Ishikawa (cell line): ENCODE measurements around the gene PER3.

Experiments used
- CEBPB ChIP-seq: IDR thresholded peaks from 2 replicates; pipeline ENCODE4 v1.6.1; 2012
- CREB1 ChIP-seq: IDR thresholded peaks from 2 replicates; pipeline ENCODE4 v1.6.1; 2012; ENCODE audit warnings: low read depth
- EGR1 ChIP-seq: IDR thresholded peaks from 2 replicates; pipeline ENCODE4 v1.6.1; 2012
- EP300 ChIP-seq: IDR thresholded peaks from 2 replicates; pipeline ENCODE4 v1.6.1; 2012; ENCODE audit warnings: borderline replicate concordance
- FOXM1 ChIP-seq: IDR thresholded peaks from 2 replicates; pipeline ENCODE4 v1.6.1; 2012; ENCODE audit warnings: low read depth, borderline replicate concordance
- MAX ChIP-seq: IDR thresholded peaks from 2 replicates; pipeline ENCODE4 v1.6.1; 2012
- NFIC ChIP-seq: IDR thresholded peaks from 2 replicates; pipeline ENCODE4 v1.6.1; 2012
- RAD21 ChIP-seq: IDR thresholded peaks from 2 replicates; pipeline ENCODE4 v1.6.1; 2012; ENCODE audit warnings: low read depth
- REST ChIP-seq: IDR thresholded peaks from 2 replicates; pipeline ENCODE4 v1.6.1; 2012; ENCODE audit warnings: low read depth, mild to moderate bottlenecking
- TAF1 ChIP-seq: IDR thresholded peaks from 2 replicates; pipeline ENCODE4 v1.6.1; 2012; ENCODE audit warnings: low read depth, mild to moderate bottlenecking
- TCF12 ChIP-seq: IDR thresholded peaks from 2 replicates; pipeline ENCODE4 v1.6.1; 2012; ENCODE audit warnings: low read depth
- TEAD4 ChIP-seq: IDR thresholded peaks from 2 replicates; pipeline ENCODE4 v1.6.1; 2012
- USF1 ChIP-seq: IDR thresholded peaks from 2 replicates; pipeline ENCODE4 v1.6.1; 2012
- YY1 ChIP-seq: IDR thresholded peaks from 2 replicates; pipeline ENCODE4 v1.6.1; 2012; ENCODE audit warnings: low read depth
- ZBTB7A ChIP-seq: IDR thresholded peaks from 2 replicates; pipeline ENCODE4 v1.6.1; 2012; ENCODE audit warnings: low read depth

The PER3 gene

GRCh38 chr1:7845761-7846160 is 61.7 kb downstream of the PER3 start:
- TF ChIP-seq TCF12 (no peak), CEBPB (no peak)

GRCh38 chr1:7846656-7847055 is 62.6 kb downstream of the PER3 start:
- TF ChIP-seq CREB1 (no peak), MAX (no peak), TAF1 (no peak), REST (no peak), ZBTB7A (no peak), YY1 (no peak), TCF12 (no peak), NFIC (no peak), EP300 (no peak), CEBPB (no peak), RAD21 (no peak), USF1 (no peak), FOXM1 (no peak), EGR1 (no peak)

GRCh38 chr1:7847599-7847998 is 63.5 kb downstream of the PER3 start:
- TF ChIP-seq CEBPB (no peak), REST (no peak), EGR1 (no peak), NFIC (no peak), YY1 (no peak), TCF12 (no peak), TAF1 (no peak), MAX (no peak)

GRCh38 chr1:7850786-7851185 is 66.7 kb downstream of the PER3 start:
- TF ChIP-seq NFIC (no peak), EGR1 (no peak), CREB1 (no peak), YY1 (no peak), EP300 (no peak), TAF1 (no peak), CEBPB (no peak), FOXM1 (no peak), TEAD4 (no peak), MAX (no peak), RAD21 (no peak)

- TF ChIP-seq RAD21 = no peak
- TF ChIP-seq REST = no peak
- TF ChIP-seq TCF12 = no peak
- TF ChIP-seq ZBTB7A = no peak
- no peak for TF ChIP-seq MAX
- TF ChIP-seq CREB1 = no peak
- TF ChIP-seq EP300 = no peak
- TF ChIP-seq TAF1 = no peak
- TF ChIP-seq CEBPB = no peak
- TF ChIP-seq FOXM1 = no peak
- no peak for TF ChIP-seq TEAD4
- no peak for TF ChIP-seq EGR1
- TF ChIP-seq USF1 = no peak
- no peak for TF ChIP-seq YY1
- TF ChIP-seq NFIC = no peak
Observed at GRCh38 chr1:7852804-7853683, 69.0 kb downstream of the PER3 start, which contains the start of gene UTS2. UTS2 (minus strand) TSS chr1:7853065; CDS start chr1:7853003, 62 bp downstream.
